HG02970 (cell line): ENCODE measurements around the gene CFAP74.

Experiments used
- ATAC-seq: cut with Tn5 transposase; IDR thresholded peaks from one replicate; pipeline ENCODE4 v1.9.1; 2021; ENCODE audit warnings: mild to moderate bottlenecking, moderate library complexity, moderate number of reproducible peaks; ENCODE audit not compliant: unreplicated experiment, low FRiP score

The CFAP74 gene

GRCh38 chr1:2003541-2004131 lies at the start of gene CFAP74:
CFAP74 (minus strand) TSS chr1:2003786; CDS start chr1:1990956, 12,830 bp downstream.
- ATAC-seq, result no peak

GRCh38 chr1:2053217-2053616 lies 49.6 kb upstream of the CFAP74 start:
- ATAC-seq, result no peak

GRCh38 chr1:2052756-2053155 lies 49.2 kb upstream of the CFAP74 start:
- no peak for ATAC-seq

GRCh38 chr1:2052054-2052679 lies 48.6 kb upstream of the CFAP74 start:
- ATAC-seq, result no peak

GRCh38 chr1:2050793-2051682 lies 47.5 kb upstream of the CFAP74 start:
- ATAC-seq, result no peak

GRCh38 chr1:2050461-2050792 lies 46.8 kb upstream of the CFAP74 start:
- ATAC-seq, result no peak

GRCh38 chr1:2049718-2050431 lies 46.3 kb upstream of the CFAP74 start, which contains the start of gene PRKCZ:
PRKCZ (plus strand) TSS chr1:2050411; CDS start chr1:2050631, 220 bp downstream.
- ATAC-seq, result no peak

GRCh38 chr1:2049225-2049717 lies 45.7 kb upstream of the CFAP74 start:
- ATAC-seq, result no peak

GRCh38 chr1:2047749-2048729 lies 44.5 kb upstream of the CFAP74 start:
- no peak for ATAC-seq

GRCh38 chr1:2046953-2047748 lies 43.6 kb upstream of the CFAP74 start:
- no peak for ATAC-seq

GRCh38 chr1:2046174-2046917 lies 42.8 kb upstream of the CFAP74 start:
- ATAC-seq, result no peak

- ATAC-seq, result no peak
Measured at GRCh38 chr1:2045468-2046173, 42.0 kb upstream of the CFAP74 start.

- no peak for ATAC-seq
Measured at GRCh38 chr1:2044510-2045319, 41.1 kb upstream of the CFAP74 start.

- ATAC-seq, result no peak
Measured at GRCh38 chr1:2043886-2044285, 40.3 kb upstream of the CFAP74 start.

GRCh38 chr1:2042830-2043773 lies 39.5 kb upstream of the CFAP74 start:
- ATAC-seq, result no peak
